Calu3 (cell line): ENCODE measurements around the gene GSTA2. TPM values are rescaled to one million over a fixed set of nuclear protein-coding genes. Genes with fewer than 3 reads are reported as not detected.

ENCODE experiments used
- BruUV-seq: library from RNA; stranded (reverse); fragments of 400-500 nt; replicated peaks from 2 replicates; lab custom pipeline; 2021; lab: Mats Ljungman, UMichigan
- CTCF ChIA-PET: fragments of 300-600 bp; sonication (Branson Sonifier 250); formaldehyde crosslinking; loops from one replicate; lab custom pipeline; 2022; ENCODE audit warnings: antibody characterized with exemption; lab: Charles Lee
- DNase-seq: peaks from one replicate; pipeline ENCODE4 v3.0.0; 2022
- H3K27ac Mint-ChIP-seq: one replicate; pipeline ENCODE4 v1.8.0; 2022; ENCODE audit warnings: mixed read lengths; ENCODE audit not compliant: unreplicated experiment
- H3K27me3 Mint-ChIP-seq: one replicate; pipeline ENCODE4 v1.8.0; 2022; ENCODE audit warnings: mixed read lengths; ENCODE audit not compliant: unreplicated experiment
- H3K36me3 Mint-ChIP-seq: one replicate; pipeline ENCODE4 v1.8.0; 2022; ENCODE audit warnings: mild to moderate bottlenecking, moderate library complexity, mixed read lengths; ENCODE audit not compliant: insufficient read depth, unreplicated experiment
- H3K4me1 Mint-ChIP-seq: one replicate; pipeline ENCODE4 v1.8.0; 2022; ENCODE audit warnings: mild to moderate bottlenecking, low read depth, mixed read lengths; ENCODE audit not compliant: unreplicated experiment
- H3K4me3 Mint-ChIP-seq: one replicate; pipeline ENCODE4 v1.8.0; 2022; ENCODE audit warnings: mild to moderate bottlenecking, low read depth, moderate library complexity, mixed read lengths; ENCODE audit not compliant: unreplicated experiment
- H3K9me3 Mint-ChIP-seq: one replicate; pipeline ENCODE4 v1.8.0; 2022; ENCODE audit warnings: low read depth, mixed read lengths; ENCODE audit not compliant: unreplicated experiment
- CTCF ChIP-seq: fragments of 200-600 bp; IDR thresholded peaks from one replicate; pipeline ENCODE4 v1.8.0; 2022; ENCODE audit warnings: antibody characterized with exemption; ENCODE audit not compliant: unreplicated experiment
- intact Hi-C: fragments of 100-400 bp; cut with micrococcal nuclease; formaldehyde crosslinking; loops from one replicate; pipeline ENCODE4 v1.10.0; 2022; ENCODE audit not compliant: unreplicated experiment
- total RNA-seq: library from RNA; stranded (reverse); gene quantifications from 2 replicates; pipeline ENCODE4 v1.2.3, GENCODE V29; 2022

Gene GSTA2
- total RNA-seq, 1 experiment from 2014 or later: not detected

DNA sequence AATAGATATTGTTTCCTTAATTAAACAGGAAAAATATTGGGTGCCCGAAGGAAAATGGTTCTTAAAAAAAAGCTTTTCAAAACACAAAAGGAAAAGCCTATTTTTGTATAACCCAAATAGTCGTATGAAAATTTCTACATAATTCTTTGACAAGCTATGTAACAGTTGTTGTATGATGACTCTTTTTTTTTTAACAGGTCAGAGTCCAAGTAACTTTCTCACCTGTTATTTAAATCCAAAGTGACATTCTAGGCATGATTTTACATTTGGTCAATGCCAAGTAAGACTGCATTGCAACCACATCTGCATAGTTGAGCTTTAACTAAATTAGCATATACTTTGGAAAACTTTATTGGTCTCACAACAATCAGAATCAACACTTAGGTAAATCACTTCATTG is 24.1 kb downstream of the GSTA2 start:
- Mint-ChIP-seq H3K36me3 (no peaks in the 10 kb centered on the region), H3K27me3 (peaks cover 92% of the 10 kb centered on the region), H3K9me3 (peaks cover 3% of the 10 kb centered on the region), H3K27ac (no peak overlapping the region), H3K4me1 (no peaks in the 10 kb centered on the region), H3K4me3 (no peak overlapping the region)
- BruUV-seq: no TSS peak
- DNase-seq: no peak
- no peak for TF ChIP-seq CTCF
- CTCF ChIA-PET: no interaction called here
- intact Hi-C loops: no loop called here

DNA sequence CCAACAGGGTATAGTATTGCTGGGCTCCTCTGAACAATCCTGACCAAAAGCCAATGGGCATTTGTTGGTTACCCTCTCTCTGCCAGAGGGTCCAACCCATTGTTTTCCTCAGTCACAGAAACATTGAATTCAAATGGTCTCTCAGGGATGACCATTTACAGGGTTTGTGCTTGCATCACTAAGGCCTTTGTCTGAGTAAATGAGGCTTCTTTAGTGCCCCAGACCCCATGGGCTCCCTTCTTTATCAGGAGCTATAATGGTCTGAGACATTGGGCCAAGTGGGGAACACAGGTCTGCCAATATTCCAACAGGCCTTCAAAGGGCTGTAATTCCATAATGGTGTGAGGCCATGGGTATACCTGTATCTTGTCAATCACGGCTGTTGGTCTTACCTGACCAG is 27.1 kb downstream of the GSTA2 start:
- intact Hi-C loops: no loop called here
- no peak for DNase-seq
- CTCF ChIA-PET: no interaction called here
- Mint-ChIP-seq H3K4me3 (no peak overlapping the region), H3K4me1 (no peaks in the 10 kb centered on the region), H3K36me3 (no peaks in the 10 kb centered on the region), H3K27ac (no peak overlapping the region), H3K27me3 (peaks cover 89% of the 10 kb centered on the region), H3K9me3 (peaks cover 3% of the 10 kb centered on the region)
- no TSS peak for BruUV-seq
- no peak for TF ChIP-seq CTCF

DNA sequence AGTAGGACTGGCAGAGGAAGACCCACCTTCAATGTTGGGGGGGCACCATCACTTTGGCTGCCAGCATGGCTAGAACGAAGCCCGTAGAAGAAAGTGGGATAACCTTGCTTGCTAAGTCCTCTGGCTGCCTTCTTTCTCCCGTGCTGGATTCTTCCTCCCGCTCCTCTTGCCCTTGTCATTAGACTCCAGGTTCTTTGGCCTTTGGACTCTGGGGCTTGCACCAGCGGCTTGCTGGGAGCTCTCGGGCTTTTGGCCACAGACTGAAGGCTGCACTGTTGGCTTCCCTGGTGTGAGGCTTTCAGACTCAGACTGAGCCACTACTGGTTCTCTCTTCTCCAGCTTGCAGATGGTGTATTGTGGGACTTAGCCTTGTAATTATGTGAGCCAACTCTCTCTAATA is 28.2 kb downstream of the GSTA2 start:
- CTCF ChIA-PET: no interaction called here
- Mint-ChIP-seq H3K4me3 (no peak overlapping the region), H3K27me3 (peaks cover 78% of the 10 kb centered on the region), H3K4me1 (no peaks in the 10 kb centered on the region), H3K27ac (no peak overlapping the region), H3K36me3 (no peaks in the 10 kb centered on the region), H3K9me3 (no peaks in the 10 kb centered on the region)
- no peak for DNase-seq
- TF ChIP-seq CTCF: no peak
- intact Hi-C loops: no loop called here
- no TSS peak for BruUV-seq

DNA sequence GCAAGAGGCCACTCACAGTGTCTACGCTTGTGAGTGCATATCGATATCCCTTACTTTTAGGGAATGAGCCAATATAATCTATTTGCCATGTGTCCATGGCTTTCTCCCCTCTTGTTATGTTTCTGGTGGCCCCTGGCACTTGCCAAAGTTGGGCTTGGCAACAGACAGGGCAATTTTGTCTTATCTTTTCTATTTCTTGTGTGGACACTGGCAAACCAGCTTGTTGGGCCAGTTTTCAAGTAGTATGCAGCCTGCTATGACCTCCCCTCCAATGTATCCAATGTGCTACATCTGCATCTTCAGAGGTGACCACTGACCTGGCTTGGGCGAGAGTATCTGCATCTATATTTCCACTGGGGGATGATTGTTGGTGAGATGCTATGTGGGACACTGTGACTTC is 29.2 kb downstream of the GSTA2 start:
- Mint-ChIP-seq H3K36me3 (no peaks in the 10 kb centered on the region), H3K4me3 (no peak overlapping the region), H3K4me1 (no peaks in the 10 kb centered on the region), H3K9me3 (no peaks in the 10 kb centered on the region), H3K27ac (no peak overlapping the region), H3K27me3 (peaks cover 69% of the 10 kb centered on the region)
- CTCF ChIA-PET: no interaction called here
- no peak for DNase-seq
- TF ChIP-seq CTCF: no peak
- no TSS peak for BruUV-seq
- intact Hi-C loops: no loop called here
